GM19025 (cell line): ENCODE measurements around the gene WDFY1.
A peak's percentile ranks its signal among the peaks of the same experiment; 100 is the strongest.

Experiments
- ATAC-seq: cut with Tn5 transposase; IDR thresholded peaks from one replicate; pipeline ENCODE4 v1.9.1; 2021; ENCODE audit warnings: mild to moderate bottlenecking, low read depth, moderate library complexity; ENCODE audit not compliant: unreplicated experiment

The WDFY1 gene

DNA sequence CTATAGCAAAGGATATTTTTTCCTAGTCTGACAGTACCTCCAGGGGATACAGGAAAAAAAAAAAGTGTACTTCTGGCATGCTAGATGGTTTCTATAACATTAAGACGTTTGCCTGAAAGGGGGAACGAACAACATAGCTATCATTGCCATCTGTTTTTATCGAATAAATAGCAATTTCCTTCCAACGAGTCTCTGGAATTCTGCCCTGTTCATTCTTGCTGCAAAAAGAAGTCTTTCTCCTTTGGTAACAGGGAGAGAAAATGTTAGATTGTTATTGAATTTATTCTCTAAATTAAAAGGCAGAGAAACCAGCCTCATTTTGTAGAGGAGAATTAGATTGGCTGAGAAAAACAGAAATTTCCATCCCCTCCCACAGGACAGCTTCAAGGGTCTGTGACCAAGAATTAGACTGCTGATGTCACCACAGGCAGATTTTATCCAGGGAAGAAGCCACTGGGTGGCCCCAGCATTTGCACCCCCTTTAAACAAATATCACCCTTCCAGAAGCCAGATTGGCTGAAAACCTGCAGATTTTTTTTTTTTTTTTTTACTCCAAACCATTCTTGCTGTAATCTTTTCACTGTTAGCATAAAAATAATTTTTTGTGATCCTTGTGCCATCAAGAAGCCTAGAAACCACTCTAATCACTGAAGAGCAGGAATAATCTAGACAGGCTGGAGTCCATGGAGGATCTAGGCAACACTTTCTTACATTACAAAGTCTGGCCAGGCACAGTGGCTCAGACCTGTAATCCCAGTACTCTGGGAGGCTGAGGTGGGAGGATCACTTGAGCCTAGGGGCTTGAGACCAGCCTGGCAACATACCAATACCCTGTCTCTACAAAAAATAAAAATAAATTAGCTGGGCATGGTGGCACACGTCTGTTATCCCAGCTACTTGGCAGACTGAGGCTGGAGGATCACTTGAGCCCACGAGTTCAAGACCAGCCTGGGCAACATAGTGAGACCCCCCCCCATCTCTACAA lies 12.0 kb downstream of the WDFY1 start:
- no peak for ATAC-seq

DNA sequence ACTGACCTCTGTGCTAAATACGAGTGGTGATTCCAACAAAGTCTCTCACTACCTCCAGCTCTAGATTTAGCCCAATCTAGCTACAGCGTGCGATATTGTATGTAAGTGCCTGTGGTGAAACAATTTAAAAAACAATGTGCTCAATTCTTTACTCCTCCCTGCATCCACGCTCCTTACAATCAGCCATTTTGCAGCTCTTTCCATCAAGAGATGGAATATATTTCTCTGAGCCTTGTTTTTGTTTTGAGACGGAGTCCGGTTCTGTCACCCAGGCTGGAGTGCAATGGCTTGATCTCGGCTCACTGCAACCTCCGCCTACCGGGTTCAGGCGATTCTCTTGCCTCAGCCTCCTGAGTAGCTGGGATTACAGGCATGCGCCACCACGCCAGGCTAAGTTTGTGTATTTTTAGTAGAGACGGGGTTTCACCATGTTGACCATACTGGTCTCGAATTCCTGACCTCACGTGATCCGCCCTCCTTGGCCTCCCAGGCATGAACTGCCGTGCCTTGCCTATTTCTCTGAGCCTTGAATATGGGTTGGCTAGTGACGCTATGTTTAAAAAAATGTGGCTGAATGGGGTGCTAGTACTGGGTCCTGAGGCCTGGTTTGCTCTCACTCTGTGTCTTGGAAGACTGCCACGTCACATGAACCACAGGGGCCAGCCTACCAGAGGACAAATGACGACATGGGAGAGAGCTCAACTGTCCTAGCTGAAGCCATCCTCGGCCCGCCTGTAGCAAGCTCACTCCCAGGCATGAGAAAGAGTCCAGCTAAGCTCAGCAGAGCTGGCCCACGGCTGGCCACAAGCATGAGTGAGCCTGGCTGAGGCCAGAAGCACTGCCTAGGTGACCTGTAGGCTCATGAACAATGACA lies 14.8 kb downstream of the WDFY1 start:
- no peak for ATAC-seq

DNA sequence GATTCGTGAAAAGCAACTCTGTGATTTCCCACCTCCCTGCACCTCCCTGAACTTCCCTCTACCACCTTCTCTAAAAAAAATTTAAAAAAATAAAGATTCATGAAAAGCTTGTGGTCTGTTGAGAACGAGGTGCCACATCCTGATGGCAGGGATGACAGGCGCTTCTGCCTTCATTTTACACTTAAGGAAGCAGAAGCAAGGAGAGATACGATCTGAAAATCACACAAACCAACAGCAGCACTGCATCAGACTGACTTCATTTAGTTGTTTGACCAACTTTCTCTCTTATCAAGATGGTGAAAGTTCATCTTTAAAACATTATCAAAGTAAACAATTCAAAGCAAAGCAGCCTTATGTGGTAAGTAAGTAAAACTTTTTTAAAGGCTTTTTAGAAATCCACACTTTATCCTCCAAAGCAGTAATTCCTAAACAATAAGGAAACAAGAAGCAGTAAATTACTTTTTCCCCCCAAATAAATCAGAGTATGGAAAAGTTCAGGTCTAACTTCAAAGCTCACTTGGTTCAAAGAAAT lies 15.5 kb downstream of the WDFY1 start:
- no peak for ATAC-seq

DNA sequence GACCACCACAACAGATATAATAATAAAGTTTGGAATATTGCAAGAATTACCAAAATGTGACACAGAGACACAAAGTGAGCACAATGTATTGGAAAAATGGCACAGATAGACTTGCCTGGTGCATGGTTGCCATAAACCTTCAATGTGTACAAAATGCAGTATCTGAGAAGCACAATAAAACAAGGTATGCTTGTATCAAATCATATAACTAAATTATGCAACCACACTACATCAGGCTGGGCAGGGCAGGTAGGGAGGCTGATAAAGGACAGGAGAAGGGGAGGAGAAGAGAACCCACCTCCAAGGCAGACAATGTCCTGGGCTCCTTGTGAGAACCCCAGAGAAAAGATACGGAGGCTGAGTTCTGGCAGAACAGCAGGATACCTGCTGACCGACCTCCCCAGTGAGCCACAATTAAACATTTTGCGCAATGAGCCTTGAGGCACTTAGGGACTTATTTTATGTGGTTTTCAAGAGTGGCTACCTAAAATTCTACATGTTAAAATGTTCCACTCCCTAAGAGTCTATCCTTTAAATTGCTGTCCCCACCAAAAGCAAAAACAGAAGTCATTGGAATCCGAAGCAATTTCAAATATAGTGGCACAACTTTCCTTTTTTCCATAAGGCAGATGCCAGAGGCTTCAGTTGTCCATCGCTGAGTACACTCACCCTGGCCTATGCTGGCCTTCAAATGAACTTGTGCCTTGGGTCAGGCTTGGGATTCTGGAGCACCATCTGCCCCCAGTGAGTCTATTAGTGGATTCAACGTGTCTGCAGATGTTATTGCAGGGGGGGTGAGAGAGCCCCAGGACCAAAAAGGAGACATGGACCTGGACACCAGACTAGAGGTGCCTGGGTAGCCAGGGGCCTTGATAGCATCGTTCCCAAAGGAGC lies 16.8 kb downstream of the WDFY1 start:
- no peak for ATAC-seq

DNA sequence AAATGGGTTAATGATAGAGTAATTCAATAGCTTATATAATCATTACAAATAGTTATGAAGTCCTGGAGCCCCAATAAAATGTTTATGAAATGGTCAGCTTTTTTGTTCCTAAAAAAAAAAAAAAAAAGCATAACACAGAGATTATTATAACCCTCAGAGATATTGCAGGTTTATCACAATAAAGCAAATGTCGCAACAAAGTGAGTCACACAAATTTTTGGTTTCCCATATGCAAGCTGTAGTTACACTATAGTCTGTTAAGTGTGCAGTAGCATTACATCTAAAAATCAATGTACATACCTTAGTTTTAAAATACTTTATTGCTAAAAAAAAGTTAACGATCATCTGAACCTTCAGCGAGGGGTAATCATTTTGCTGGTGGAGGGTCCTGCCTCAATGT lies 20.0 kb downstream of the WDFY1 start:
- ATAC-seq, result no peak

DNA sequence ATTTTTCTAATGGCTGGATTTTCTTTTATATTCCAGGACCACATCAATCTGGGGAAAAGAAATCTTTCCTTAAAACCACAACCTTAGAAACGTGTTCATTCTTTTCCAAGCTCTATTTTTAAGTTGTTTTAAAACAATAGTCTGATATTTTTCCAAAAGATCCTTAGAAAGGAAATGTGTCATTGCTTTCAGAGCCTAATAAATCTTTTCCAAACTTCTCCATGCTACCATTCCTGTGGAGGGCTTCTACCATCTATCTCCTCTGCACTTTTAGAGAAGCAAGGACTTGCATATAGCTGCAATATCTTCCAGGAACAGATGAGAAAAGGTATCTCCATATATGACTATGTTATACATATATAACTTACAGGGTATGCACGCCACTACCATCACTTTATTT lies 21.2 kb downstream of the WDFY1 start:
- ATAC-seq, result no peak

DNA sequence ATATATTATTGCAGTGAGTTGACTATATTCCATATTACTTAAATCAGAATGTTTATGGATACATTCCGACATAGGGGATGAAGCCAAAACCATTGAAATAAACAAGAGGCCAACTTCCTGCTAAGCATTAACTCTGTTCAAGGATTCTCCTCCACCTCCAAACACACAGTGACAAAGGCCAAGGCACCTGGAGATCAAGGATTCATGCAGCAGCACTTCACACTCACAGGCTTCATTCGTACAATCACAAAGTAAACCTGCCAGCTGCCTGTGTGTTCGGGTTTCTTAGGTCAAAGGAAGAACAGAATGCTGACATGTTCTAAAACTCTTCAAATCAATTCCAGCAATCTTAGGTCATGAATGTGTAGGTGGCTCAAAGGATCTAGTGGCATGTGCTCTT lies 22.8 kb downstream of the WDFY1 start:
- no peak for ATAC-seq

DNA sequence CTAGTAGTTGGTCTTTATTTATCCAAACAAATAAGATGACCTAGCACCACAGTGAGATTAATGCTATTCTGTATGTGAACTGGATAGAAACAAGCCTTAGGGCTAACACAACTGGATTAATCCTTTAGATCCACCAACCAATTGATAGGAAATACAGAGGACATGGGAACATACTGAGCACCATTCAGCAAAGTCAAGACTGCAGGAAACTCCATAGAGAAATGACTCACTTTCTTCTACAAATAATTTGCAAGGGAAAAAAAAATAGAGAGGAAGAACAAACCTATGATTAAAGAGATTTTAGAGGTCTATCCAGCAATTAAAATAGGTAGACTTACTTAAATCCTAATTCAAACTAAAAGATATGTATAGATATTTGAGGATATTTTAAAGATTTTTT lies 23.9 kb downstream of the WDFY1 start:
- ATAC-seq, result no peak

DNA sequence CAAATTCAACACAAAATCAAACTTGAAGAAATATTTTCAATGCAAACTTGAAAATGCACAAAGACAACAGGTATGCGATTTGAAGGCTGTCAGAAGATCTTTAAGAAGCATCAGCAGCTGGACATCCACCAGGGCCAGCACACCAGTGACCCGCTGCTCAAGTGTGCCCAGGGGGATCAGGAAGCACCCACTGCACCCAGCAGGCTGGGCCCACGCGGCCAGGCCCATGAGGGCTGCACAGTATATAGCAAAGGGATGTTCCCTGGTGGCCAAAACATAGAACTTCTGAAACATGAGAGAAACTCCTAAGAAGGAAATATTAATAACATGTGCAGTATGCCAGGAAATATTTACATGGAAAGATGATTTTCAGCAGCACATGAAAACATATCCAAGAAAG lies 25.0 kb downstream of the WDFY1 start:
- ATAC-seq, result no peak

DNA sequence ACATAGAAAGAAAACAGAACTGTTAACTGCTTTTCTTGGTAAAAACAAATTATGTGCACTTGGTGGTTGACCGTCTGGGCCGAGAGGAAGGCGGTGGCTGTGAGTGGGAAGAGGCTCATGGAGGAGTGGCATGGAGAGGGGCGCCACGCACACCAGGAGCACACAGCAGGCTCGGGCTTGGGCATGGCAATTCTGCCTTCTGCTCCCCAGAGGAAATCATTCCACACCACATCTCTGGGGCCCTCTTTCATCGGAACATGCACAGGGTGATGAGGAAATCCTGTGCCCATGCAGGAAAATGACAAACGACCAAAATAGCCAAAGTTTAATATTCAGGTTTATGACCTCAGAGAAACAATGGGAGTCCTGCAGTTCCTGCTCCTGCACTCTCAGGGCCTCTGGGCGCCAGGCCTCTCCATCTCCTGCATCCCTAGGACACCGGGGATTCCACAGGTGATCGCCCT lies 26.4 kb downstream of the WDFY1 start:
- no peak for ATAC-seq

DNA sequence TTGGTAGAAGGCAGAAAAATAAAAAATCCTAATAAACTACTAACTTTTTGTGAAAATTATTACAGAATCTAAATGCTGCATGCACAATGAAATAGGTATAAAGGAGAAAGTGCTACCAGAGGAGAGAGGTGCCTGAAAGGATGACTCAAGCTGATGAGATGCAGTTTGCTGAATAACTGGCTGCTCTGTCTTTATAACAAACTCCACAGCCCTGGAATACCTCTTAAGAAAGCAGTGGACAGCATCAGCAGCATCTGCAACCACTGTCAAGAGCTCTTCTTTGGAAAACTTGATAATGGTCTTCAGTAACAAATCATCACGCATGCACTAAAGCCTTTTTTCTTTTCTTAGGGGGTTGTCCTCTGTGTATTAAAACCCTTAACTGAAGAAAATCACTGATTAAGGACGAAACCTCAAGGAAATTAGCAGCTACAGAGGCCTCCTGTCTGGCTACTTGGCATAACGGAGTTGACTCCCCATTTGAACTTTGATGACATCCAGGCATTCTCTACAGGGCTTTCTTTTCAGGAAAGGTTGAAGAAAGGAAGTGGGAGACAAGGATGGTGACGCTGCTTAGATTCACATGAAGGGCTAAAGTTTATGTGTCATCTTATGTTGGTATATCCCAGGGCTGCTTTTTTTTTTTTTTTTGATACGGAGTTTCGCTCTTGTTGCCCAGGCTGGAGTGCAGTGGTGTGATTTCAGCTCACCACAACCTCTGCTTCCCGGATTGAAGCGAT lies 28.8 kb downstream of the WDFY1 start:
- no peak for ATAC-seq

DNA sequence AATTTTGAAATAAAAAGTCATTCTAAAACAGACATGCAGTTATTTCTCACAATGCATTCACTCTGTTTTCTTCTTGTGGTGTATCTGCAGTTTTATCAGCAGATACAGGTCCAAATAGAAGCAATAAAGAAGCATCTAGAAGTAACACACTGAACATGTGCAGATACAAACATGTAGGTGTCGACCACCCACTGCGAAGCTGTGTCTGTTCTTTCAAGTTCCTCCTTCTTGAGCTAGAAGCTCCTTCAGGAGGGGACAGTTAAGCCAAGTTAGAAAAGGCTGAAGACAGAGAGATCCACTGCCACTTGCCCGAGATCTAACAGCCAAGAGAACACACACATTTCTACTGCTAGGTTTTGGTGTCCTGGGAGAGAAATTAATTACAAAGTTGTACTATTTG lies 30.1 kb downstream of the WDFY1 start:
- ATAC-seq, result no peak

DNA sequence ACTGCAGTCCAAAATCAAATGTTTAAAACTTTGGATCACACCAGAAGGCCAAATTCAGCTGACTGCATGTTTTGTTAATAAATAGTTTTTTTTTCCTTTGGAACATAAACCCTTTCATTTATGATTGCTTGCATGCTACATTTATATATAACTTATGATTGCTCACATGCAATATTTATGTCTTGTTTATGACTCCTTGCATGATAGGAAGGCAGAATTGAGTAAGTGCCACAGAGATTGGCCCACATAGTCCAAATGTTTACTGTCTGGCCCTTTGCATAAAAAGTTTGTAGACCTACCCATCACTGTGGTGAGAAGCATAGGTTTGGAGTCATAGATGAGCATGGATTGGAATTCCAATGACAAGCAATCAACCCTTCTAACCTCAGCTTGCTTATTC lies 30.8 kb downstream of the WDFY1 start:
- no peak for ATAC-seq

DNA sequence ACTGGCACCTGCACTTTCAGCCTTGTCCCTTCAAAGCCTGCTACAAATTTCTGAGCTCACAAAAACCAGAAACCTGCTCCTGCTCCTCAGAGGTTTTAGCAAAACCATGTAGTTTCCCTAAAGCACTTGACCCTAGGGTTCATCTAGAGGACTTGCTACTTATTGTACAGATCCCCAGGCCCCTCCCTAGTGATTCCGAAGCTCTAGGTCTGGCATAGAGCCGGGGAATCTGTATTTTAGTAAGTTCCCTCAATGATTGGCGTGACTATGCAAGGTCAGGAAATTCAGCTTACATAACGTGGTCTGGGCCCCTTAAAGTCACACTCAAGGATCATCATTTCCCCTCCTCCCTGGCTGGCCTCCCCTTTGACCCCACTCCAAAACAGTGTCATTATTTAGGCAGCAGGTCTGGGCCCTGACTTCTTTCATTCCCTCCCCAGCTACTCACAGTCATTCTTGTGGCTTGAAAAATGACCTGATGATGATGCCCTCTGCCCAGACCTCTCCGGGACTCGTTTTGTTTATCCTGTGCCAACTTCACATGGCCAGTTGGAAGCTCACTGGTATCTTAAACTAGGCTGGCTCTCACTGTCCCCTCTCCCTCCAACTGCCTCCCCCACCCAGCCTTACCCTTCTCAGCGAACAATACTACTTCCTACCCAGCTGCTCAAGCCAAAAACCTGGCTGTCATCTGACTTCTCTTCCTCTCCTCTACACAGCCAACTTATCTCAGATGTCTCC lies 36.0 kb downstream of the WDFY1 start:
- no peak for ATAC-seq

DNA sequence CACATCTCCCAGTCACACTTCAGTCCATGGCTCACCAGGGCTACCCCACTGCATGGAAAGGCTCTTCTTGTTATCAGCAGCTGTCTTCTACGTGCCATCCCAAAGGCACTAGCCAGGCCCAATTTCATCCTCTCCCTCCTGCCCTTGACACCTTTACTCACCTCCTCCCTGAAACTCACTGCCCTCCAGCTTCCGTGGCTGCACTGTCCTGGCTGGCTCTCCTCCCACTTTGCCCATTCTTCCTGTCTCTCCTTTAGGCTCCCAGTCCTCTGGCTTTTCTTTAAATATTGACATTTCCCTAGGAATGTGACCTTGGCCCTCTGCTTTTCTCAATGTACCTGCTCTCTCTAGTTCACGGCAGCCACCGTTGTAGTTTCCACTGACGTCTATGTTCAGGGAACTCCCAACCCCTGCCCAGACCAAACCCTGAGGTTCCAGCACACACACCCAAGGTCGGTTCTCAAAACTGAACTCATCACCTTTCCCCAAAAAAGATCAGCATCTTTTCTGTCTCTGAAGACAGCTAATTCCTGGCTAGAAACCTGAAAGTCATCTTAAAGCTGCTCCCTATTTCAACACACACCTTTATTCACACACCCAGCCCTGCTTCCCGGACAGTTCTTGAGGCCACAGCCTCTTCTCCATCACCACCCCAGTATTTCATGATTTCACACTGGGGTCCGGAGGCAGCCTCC lies 36.7 kb downstream of the WDFY1 start:
- ATAC-seq, result no peak

DNA sequence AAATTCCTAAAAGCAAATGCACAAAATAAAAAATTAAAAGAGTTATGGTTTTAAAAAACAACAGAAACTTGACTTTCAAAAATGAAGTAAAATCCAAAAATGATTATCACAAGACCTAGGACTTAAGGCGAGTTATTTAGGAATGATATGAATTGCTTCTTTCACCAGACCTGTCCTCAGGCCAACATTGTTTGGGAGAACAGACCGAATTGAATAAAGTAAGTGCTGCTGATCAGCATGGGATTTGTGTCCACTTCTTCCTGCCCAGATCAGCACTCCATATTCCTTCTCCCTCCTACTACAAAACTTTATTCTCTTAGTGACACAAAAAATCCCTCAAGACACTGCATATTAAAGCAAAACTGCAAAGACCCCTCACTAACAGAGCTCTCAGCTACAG lies 39.1 kb downstream of the WDFY1 start:
- ATAC-seq, result no peak

DNA sequence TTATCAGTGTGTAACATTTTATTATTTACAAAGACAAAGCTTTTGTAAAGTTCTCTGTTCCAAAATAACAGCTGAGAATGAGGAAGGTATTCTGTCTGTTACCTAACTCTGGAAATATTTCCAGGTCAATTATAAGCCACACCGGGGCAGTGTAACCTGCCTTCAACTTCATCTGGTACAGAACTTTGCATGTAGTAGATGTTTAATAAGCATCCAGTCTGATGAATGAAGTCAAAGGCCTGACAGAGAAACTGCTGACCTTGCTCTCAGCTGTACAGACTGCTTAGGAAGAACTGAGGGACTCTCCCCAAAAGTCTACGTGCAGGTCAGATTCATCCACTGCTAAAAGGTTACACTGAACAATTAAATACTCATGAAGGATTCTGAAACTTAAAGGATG lies 43.3 kb downstream of the WDFY1 start:
- peak; percentile 38 for ATAC-seq

DNA sequence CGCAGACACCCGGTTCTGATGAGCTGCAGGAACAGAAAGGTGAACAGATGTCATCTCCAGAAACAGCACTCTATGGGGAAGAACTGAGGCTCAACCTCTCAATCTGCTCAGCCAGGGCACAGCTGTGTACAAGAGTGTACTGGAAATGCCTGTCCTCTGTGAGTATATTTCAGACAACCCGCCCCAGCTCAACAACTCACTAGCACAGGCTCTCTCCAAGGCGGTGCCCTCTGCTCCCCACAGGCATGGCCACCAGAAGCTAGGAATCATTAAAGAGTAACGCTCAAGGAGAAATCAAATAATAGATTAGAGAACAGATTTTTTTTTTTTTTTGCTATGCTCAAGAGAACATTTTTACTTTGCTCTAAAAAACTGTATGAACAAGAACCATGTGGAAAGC lies 43.8 kb downstream of the WDFY1 start:
- ATAC-seq, result no peak
